HG02678 (cell line): ENCODE data around the gene WWC2.
"Not testable (repeated sequence)": the region's sequence is repeated elsewhere in the genome, so short reads cannot be mapped to it uniquely, and the experiment has no call there.

Source experiments
- ATAC-seq: cut with Tn5 transposase; IDR thresholded peaks from one replicate; pipeline ENCODE4 v1.9.1; 2021; ENCODE audit warnings: mild to moderate bottlenecking, moderate library complexity; ENCODE audit not compliant: unreplicated experiment

Gene WWC2

DNA sequence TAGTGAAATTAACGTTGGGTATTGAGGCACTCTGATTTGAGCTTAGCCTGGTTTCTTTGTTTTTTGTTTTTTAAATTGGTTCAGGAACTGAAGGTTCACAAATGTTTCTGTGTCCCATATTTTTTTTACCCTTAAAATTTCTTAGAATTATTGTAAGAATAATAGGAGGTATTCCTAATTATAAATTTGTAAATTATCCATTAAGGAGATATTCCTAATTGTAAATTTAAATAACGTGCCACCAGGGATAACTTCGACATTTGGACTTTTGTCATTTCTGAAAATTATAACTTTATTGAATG, 1.2 kb downstream of the WWC2 start:
- no peak for ATAC-seq

DNA sequence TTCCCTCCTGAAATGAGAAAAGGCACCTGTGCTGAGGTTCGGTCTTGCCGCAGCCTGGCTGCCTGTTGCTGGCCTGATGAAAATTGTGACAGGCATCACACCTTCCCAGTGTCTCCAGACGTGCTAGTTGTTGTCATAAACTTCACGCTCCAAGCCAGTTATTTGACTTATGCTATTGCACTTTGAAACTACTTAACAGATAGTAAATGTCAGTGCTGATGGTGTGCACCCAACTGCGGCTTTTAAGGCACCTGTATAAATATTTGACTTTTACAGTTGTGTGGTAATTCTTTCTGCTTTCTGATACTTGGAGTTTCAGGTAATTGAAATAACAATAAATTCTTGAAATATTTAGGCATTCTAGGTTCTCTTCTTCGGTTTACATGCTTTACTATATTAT, 1.8 kb downstream of the WWC2 start:
- ATAC-seq, result no peak

DNA sequence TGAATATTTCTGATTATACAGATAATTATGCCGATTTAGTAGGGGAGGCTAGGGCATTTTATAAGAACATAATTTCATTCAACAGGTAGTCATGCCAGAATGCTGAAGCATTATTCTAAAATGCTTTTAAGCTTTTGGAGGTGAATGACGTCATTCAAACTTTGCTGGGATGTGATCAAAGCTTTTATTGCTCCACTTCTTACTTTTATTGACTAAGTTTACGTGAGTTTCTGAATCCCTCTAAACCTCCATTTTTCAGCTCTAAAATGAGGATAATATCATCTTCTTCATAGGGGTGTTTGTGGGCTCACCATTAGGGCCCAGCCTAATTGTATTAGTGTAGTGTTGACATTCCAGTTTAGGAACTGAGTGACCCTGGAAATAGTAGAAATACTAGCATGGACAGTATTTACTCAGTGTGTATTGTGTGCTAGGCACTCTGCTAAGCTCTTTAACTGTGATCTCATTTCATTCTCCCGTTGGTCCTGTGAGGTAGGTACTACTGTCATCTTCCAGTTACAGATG, 3.0 kb downstream of the WWC2 start:
- ATAC-seq, result no peak

DNA sequence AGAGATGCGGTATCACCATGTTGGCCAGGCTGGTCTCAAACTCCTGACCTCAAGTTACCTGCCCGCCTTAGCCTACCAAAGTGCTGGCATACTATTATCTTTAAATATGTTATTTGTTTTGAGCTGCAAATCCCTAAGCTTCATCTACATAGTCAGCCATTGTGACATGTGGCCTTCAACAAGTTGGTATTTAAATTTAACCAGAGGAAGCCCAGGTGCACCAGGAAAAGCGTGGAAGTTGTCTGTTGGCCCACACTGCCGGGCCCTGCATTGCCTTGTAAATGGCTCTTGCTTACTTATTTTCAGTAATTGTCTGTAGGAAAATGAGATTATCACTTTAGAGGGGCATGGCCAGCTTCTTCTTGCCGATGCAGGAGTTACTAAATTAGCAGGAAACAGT, 6.0 kb downstream of the WWC2 start:
- no peak for ATAC-seq

DNA sequence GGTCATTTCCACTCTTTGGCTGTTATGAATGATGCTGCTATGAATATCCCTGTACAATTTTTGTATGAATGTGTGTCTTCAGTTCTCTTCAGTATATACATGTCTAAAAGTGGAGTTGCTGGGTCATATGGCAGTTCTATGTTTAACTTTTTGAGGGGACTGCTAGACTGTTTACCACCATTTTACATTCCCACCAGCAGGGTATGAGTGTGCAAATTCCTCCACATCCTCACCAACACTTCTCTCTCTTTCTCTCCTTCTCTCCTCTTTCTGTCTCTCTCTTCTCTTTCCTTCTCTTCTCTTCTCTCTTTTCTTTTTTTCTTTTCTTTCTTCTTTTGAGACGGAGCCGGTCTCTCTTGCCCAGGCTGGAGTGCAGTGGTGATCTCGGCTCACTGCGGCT, 7.8 kb downstream of the WWC2 start:
- ATAC-seq, result no peak

DNA sequence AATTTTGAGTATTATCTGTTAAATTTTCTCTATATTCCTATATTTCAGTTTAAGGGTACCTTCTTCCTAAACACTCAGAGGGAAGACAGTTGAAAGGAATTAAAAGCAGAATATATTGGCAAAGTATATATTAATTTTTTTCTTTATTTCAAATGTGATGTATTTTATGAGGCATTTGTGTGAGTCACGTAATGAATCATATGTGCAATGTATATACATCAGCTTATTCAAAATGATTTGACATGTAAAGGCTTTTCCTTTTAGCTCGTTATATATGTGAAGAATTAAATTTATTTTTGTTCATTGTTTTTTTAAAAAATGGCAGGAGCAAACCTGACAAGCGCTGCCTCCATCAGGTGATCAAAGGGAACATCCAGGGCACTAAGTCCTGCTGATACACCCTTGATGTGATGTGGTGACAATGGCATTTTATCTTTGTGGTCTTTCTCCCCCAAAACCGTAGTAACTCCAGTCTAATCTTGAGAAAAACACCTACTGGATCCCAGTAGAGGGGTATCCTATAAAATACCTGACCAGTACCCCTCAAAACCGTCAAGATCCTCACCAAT, 8.9 kb downstream of the WWC2 start:
- no peak for ATAC-seq

DNA sequence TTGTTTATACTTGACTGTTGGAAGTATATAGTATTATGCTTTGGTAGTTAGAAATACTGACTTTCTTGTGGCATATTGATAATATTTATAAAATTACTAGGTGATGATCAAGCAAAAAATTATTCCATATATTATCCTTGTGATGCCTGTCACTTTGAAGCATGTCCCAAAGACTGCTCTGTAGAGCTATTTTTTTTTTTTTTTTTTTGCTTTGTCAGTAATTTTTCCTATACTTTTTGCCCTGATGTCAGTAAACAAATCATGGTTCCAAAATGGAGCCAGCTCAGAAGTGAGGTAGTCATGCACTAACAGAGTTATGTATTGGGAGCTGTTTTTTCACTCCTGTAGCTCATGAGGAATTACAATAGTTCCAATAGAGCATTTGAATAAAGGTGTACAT, 11.2 kb downstream of the WWC2 start:
- ATAC-seq, result no peak

DNA sequence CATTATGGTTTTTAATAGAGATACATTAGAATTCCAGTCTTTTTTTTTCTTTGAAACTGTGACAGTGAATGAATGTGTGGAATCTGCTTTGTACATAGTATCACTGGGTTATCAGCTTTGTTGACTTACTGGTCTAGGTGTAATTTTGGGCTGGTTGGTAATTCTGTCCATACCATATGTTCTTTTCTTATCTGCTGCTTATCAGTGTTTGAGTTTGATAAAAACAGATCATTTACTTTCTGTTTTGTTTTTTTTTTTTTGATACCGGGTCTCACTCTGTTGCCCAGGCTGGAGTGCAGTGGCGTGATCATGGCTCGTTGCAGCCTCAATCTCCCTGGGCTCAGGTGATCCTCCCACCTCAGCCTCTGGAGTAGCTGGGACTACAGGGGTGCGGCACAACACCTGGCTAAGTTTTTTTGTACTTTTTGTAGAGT, 12.4 kb downstream of the WWC2 start:
- no peak for ATAC-seq

DNA sequence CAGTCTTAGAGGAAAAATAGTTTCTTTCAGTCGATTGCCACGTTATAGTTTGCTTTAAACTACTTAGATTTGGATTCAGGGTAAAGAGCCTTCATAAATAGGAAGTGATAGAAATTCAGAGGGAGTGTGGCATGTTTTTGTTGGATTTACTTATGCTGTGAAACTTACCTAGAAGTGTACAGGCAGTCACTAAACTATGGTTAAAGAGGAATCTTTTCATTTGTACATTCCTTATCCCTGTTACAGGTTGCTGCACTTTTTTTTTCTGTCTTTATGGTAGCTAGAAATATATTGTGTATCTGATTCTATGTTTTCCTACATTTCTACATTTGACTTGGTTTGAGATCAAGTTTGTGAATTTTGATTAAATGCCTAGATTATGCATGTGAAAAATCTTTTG, 19.1 kb downstream of the WWC2 start:
- no peak for ATAC-seq

DNA sequence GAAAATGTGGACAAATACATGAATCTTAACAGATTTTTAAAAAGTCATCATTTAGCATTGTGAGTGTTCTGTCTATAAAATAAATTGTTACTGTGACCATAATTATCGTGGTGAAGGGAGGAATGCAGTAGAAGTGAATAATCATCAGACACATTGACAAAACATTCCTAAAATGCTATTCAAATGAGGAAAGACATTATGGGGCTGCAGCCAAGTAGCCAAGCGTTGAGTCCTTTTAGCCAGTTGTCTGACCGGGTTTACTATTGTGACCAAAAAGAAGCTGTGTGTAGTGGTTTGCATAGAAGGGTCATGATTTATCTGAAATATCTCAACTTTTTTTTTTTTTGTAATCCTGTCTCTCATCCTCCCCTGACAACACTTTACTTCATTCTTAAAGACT, 19.5 kb downstream of the WWC2 start:
- ATAC-seq, result no peak

DNA sequence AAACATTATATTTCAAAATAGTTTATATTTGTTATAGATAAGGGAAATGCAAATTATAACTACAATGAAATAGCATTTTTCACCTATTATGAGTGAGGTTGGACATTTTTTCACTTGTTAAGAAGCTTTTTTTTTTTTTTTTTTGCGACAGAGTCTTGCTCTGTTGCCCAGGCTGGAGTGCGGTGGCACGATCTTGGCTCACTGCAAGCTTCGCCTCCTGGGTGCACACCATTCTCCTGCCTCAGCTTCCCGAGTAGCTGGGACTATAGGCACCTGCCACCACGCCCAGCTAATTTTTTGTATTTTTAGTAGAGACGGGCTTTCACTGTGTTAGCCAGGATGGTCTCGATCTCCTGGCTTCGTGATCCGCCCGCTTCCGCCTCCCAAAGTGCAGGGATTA, 22.6 kb downstream of the WWC2 start:
- not testable (repeated sequence) for ATAC-seq

DNA sequence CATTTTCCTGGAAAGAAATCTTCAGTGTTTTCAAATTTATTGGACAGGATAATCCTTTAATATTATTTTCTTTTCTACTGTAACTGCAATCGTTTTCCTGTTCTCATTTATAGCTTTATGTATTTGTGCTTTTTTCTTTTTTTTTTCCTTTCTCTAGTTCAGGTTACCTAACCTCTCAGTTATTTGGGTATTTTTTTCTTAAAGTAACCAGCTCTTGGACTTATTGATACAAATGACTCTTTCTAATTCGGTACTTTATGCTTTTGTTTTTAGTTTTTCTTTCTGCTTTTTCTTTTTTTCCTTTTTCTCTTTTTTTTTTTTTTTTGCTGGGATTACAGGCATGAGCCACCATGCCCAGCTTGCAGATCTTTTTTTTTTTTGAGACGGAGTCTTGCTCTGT, 25.2 kb downstream of the WWC2 start:
- ATAC-seq, result no peak

DNA sequence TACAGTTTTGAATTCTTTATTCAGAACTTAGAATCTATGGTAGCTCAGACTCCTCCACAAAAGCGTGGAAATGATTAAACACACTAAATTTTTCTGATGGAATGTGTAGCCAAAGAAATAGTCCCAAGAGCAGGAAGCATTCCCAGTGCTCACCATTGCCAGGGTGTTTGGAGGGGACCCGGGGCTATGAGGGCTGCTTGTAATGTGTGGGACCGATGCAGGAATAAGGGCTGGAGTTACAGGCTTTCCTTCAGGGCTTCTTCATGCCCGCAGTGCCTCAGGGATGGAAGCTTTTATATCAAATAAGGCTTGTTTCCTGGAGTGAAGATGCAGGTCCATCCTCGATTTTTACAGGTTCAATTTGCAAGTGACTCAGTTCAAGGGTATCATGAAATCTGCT, 25.8 kb downstream of the WWC2 start:
- no peak for ATAC-seq

DNA sequence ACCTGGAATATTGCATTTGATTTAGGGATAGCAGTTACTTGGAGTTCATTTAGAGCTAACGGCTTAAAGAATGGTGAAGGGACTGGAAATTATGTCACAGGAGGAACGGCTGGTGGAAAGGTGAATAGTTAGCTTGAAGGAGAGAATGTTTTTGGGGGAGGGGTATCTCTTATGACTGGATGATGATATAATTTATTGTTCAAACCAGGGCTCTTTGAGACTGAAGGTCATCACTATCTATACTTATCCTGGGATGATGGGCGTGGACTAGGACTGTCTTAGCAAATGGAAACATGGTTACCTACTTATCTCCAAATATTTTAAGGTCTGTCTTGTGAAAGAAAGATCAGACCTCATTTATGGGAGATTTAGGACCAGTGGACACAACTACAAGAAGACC, 30.1 kb downstream of the WWC2 start:
- ATAC-seq, result no peak

DNA sequence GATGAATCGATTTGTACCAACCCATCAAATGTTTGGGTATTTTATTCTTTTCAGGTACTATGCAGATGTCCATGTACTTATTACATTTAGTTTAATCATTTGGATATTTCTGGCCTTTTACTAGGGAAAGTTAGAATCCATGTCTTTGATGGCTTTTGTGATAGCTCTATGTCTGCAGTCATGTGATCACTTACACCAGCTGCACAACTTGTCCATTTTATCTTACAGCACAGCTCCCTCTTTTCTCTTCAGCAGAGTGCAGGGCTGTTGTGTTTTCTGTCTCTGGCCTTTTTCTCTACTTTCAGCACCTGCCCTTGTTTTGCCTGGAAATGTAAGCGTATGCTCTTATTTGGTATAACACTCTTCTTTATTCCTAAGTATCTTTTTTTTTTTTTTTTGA, 30.6 kb downstream of the WWC2 start:
- ATAC-seq, result no peak

DNA sequence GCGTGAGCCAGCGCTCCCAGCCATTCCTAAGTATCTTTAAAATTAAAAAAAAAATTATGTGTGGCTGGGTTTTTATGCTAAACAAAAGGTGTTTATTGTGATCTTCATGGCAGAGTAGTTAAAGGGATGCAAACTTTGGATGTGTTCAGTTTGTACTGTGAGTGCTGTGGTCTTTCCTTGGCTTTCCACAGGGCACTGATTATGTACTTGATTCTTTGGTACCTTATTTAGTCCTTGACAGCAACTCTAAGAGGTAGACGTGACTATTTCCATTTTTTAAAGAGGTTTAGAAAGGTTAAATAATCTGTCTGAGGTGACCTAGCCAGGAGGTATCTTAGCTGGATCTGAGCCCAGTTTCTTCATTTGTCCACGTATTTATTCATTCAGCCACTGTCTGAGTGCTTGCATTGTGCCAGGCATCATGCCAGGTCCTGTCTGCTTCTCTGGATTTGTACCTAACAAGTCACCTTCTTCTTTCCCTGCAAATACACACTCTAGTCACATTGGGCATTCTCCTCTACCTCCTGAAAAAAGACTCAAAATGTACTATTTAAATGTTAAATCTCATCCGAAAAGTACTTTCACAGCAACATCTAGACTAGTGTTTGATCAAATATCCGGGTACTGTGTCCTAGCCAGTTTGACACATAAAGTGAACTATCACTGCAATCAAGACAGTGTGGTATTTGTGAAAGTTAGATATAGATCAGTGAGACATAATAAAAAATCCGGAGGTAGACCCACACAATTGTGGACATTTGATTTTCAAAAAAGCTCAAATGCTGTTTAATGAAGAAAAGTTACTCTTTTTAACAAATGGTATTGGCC, 31.5 kb downstream of the WWC2 start:
- ATAC-seq, result no peak

DNA sequence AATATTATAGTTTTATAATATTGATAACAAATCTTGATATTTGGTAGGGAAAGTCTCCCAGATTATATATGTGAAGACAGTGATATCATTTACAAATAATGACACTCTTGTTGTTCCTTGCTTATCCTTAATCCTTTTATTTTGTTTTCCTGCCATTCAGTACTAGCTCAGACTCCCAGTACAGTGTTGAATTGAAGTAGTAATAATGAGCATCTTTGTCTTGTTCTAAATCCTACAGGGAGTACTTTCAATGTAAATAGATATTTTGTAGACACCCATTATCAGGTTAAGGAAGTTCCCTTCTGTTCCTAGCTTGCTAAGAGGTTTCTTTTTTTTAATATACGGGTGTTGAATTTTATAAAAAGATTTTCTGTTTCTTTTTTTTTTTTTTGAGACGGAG, 33.0 kb downstream of the WWC2 start:
- no peak for ATAC-seq

DNA sequence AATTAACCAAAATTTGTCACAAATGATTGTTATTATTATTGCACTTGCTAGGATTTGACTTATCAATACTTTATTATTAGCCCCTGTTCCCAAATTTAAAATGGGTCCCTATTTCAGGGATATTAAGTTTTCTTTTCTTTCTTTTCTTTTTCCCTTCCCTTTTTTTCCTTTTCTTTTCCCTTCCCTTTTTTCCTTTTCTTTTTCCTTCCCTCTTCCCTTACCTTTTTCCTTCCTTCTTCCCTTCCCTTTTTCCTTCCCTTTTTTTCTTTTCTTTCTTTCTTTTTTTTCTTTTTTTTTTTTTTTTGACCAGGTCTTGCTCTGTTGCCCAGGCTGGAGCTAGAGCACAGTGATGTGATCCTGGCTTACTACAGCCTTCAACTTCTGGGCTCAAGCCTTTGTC, 33.8 kb downstream of the WWC2 start:
- ATAC-seq, result no peak

DNA sequence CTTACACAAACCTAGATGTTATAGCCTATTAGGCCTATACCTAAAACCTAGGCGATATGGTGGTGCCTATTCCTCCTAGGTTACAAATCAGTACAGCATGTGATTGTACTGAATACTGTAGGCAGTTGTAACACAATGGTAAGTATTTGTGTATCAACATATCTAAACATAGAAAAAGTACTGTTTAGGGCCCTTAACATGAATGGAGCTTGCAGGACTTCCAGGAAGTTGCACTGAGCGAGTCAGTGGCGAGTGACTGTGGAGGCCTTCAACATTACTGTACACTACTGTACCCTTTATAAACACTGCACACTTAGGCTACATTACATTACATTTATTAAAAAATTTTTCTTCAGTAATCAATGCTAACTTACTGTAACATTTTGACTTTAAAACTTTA, 37.8 kb downstream of the WWC2 start:
- ATAC-seq, result no peak

DNA sequence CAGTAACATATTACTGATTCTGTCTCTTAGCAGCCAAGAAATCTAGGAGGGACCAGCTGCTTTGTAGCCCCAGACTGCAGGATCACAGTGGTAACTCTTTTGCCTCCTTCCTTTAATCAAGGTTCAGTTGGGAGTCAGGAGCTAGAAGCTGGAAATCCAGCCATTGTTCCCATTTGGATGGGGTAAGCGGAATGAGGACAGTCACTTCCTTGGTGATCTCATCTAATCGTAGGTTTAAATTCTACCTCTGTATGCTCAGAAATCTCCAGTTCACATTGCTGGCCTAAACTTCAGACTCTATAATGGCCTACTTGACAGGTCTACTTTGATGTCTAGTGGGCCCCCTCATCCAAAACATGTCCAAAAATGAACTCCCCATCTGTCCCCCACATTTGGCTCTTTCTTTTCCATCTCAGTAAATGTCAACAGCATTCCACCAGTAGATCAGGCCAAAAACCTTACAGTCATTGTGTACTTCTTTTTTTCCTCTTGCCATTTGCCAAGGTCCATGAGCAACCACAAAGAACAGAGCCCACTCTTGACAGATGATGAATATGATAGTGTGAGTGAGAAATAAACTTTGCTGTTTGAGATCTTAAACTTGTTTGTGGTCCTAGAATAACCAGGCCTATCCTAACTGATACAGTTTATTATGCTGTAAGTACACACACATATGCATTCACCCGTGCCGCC, 40.1 kb downstream of the WWC2 start:
- ATAC-seq, result no peak

DNA sequence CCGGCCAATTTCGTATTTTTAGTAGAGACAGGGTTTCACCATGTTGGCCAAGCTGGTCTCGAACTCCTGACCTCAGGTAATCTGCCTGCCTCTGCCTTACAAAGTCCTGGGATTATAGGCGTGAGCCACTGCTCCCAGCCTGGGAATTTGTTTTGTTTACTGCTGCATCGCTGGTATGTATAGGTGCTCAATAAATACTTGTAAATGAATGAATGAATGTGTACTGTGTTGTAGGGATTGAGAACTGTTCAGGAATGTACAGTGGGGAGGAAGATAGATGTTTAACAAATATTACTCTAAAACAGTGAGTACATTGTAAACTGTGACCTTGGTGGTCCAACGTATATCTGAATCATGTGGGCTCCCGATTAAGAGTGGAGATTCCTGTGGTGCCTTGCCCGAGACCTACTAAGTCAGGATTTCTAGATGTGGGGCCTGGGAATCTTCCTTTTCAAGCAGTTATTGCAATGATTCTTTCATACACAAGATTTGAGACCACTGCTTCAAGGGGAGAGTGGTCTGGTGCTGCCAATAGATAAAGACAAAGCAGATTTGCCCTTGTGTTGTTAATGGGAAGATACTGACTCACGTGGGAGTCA, 41.0 kb downstream of the WWC2 start:
- no peak for ATAC-seq

DNA sequence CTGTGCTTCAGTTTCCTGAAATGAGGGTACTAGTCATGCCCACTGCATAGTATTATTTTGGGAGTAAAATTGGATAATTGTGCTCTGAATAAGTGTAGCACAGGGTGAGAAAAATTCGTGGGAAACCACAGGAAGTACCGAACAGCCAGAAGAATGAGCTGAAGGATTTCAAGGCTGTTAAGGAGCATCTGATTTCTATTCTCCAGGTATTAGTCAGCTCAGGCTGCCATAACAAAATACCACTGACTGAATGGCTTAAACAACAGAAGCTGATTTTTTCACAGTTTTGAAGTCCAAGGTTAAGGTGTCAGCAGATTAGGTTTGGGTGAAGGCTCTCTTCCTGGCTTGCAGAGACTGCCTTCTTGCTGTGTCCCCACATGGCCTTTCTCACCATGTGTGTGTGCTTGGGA, 41.9 kb downstream of the WWC2 start:
- no peak for ATAC-seq
